ENCODE measurements around the gene TMEM30B. TPM values are rescaled to one million over a fixed set of nuclear protein-coding genes. Genes with fewer than 3 reads are reported as not detected.

TMEM30B gene
- total RNA-seq, 4 donors from 2014 or later: 1.9 to 4.6 (median 2.5) TPM

GRCh38 chr14:61287196-61287595 is 6.1 kb upstream of the TMEM30B start:
- no peak for ATAC-seq (ENCODE audit: low FRiP score)
- TF ChIP-seq CTCF (IDR thresholded peaks at IDR 0.05): no peak
- no peak for DNase-seq (ENCODE audit: low spot score)

GRCh38 chr14:61285364-61285763 is 4.2 kb upstream of the TMEM30B start:
- no peak for TF ChIP-seq CTCF (IDR thresholded peaks at IDR 0.05)
- ATAC-seq (ENCODE audit: low FRiP score): no peak

DNA sequence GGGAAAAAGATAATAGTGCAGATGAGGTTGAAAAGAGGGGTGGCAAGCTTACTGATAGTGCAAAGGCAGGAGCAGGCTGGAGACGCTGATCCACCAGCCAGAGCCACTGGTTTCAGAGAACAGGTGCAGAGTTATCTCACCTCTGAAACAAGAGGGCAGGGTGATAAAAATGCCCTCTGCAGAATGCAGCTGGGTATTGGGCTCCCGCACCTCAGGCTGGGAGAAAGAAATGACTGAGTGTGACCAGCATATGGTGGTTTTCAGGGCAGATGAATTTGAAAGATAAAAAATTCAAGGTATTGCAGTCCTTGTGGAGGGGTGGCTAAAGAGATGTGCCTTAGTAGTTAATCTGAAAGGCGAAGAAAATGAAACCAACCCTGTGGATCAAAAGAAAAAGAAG is 2.9 kb upstream of the TMEM30B start:
- no peak for DNase-seq (ENCODE audit: low spot score)
- ATAC-seq (ENCODE audit: low FRiP score): no peak
- no peak for TF ChIP-seq CTCF (IDR thresholded peaks at IDR 0.05)

More at GRCh38 chr14:61285364-61285763, 4.2 kb upstream of the TMEM30B start:
- DNase-seq (ENCODE audit: low spot score): no peak

DNA sequence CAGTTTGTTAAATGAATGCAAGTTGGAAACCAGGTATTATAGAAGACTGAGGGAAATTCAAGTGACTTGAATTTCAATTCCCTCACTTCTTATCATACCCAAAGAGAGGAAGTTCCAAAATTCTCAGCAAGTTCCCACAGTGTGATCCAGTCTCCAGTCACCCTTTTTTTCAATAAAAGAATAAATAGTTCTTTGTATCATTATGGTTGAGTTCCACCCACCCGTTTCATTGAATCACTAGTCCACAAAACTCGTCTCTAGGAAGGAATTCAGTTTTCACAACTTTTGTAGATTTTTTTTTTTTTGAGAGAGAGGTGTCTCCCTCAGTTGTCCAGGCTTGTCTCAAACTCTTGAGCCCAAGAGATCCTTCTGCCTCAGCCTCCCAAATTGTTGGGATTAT is 1.6 kb upstream of the TMEM30B start:
- DNase-seq (ENCODE audit: low spot score) (no peak), ATAC-seq (ENCODE audit: low FRiP score) (no peak)
- no peak for TF ChIP-seq CTCF (IDR thresholded peaks at IDR 0.05)

DNA sequence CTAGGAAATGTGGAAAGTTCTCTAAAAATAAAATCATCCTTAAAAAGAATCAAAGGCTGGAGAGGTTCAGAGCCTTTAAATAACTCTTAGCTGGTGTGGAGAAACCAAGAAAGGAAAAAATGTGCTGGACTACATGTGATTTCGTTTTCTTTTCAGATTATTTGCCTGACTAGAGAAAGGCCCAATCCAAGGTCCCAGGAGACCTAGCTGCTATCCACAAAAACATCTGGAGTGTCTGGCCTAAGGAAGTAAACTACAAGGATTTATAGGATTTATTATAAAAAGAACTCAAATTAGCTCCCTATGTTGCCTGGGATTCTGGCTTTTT is 774 bp upstream of the TMEM30B start:
- DNase-seq (ENCODE audit: low spot score) (no peak), ATAC-seq (ENCODE audit: low FRiP score) (no peak)
- no peak for TF ChIP-seq CTCF (IDR thresholded peaks at IDR 0.05)

GRCh38 chr14:61280526-61281185 is 482 bp downstream of the TMEM30B start:
- no peak for DNase-seq (ENCODE audit: low spot score)
- TF ChIP-seq CTCF (IDR thresholded peaks at IDR 0.05): no peak
- ATAC-seq (ENCODE audit: low FRiP score): peak; percentile 68

- no peak for TF ChIP-seq CTCF (IDR thresholded peaks at IDR 0.05)
- DNase-seq (ENCODE audit: low spot score) (no peak), ATAC-seq (ENCODE audit: low FRiP score) (peak; percentile 15)
Observed at GRCh38 chr14:61280092-61280525, 1.0 kb downstream of the TMEM30B start.
